A673 (cell line): ENCODE data around the gene CPXM2.

Source experiments
- EZH2 ChIP-seq: fragments of 200-600 bp; sonication (generic); IDR thresholded peaks from 2 replicates; pipeline ENCODE4 v1.6.1; 2017; ENCODE audit warnings: borderline replicate concordance, low read depth, mild to moderate bottlenecking, mixed read lengths, antibody characterized with exemption, low read length; ENCODE audit not compliant: poor library complexity, severe bottlenecking
- TF ChIP-seq, protein P1 (sequence below): fragments of 300-800, 200-600 bp; sonication (generic); conservative IDR thresholded peaks from 2 replicates; pipeline ENCODE4 v1.5.1; 2017; ENCODE audit warnings: low read depth, mild to moderate bottlenecking, antibody characterized with exemption, low read length, moderate library complexity, mixed read lengths

DNA sequence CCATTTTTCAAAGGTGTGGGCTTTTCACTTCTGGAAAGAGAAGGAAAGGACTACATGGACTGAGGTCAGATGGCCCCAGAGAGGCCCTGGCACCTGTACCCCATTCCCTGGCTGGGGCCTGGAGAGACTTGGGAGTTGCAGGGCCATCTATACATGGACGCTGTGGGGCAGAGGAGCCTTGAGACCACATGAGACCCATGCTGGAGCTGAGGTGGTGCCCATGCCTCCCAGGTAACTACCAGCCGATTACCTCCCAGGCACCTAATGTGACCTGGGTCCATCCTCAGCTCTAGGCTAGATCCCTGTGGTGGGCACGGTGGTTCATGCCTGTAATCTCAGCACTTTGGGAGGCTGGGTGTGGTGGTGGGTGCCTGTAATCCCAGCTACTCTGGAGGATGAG lies 144.2 kb downstream of the CPXM2 start:
- TF ChIP-seq, protein P1, sequence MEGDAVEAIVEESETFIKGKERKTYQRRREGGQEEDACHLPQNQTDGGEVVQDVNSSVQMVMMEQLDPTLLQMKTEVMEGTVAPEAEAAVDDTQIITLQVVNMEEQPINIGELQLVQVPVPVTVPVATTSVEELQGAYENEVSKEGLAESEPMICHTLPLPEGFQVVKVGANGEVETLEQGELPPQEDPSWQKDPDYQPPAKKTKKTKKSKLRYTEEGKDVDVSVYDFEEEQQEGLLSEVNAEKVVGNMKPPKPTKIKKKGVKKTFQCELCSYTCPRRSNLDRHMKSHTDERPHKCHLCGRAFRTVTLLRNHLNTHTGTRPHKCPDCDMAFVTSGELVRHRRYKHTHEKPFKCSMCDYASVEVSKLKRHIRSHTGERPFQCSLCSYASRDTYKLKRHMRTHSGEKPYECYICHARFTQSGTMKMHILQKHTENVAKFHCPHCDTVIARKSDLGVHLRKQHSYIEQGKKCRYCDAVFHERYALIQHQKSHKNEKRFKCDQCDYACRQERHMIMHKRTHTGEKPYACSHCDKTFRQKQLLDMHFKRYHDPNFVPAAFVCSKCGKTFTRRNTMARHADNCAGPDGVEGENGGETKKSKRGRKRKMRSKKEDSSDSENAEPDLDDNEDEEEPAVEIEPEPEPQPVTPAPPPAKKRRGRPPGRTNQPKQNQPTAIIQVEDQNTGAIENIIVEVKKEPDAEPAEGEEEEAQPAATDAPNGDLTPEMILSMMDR: no peak
- TF ChIP-seq EZH2: no peak
